ENCODE results near the gene RGL4. TPM values are rescaled to one million over a fixed set of nuclear protein-coding genes. Genes with fewer than 3 reads are reported as not detected.
A peak's percentile ranks its signal among the peaks of the same experiment; 100 is the strongest.

RGL4 gene
- total and polyA plus RNA-seq, 2 of the 13 experiments (the other 11 are each of a cell fraction or from before 2014, with no cell fraction given), result not detected

GRCh38 chr22:23716811-23717801 is 26.3 kb downstream of the RGL4 start (continued):
- TF ChIP-seq, protein P1, sequence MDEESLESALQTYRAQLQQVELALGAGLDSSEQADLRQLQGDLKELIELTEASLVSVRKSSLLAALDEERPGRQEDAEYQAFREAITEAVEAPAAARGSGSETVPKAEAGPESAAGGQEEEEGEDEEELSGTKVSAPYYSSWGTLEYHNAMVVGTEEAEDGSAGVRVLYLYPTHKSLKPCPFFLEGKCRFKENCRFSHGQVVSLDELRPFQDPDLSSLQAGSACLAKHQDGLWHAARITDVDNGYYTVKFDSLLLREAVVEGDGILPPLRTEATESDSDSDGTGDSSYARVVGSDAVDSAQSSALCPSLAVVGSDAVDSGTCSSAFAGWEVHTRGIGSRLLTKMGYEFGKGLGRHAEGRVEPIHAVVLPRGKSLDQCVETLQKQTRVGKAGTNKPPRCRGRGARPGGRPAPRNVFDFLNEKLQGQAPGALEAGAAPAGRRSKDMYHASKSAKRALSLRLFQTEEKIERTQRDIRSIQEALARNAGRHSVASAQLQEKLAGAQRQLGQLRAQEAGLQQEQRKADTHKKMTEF (CRISPR knock-in tag; IDR thresholded peaks at IDR 0.05), result peak; percentile 81
- no peak for TF ChIP-seq ZKSCAN1 (IDR thresholded peaks at IDR 0.05; ENCODE audit: low read length)
- peak; percentile 96 for TF ChIP-seq ZNF883 (CRISPR knock-in tag; IDR thresholded peaks at IDR 0.05; ENCODE audit: not compliant biosample characterization)
- TF ChIP-seq HOXA5 (CRISPR knock-in tag; IDR thresholded peaks at IDR 0.05), result peak; percentile 85; the same call in 1 of the 2 replicates
- 0 out of 2 replicates have a peak, but pooled peaks have one; percentile 37 for TF ChIP-seq CHCHD3 (CRISPR knock-in tag; IDR thresholded peaks at IDR 0.05)
- TF ChIP-seq RFX1 (IDR thresholded peaks at IDR 0.05), result no peak
- TF ChIP-seq HCFC1 (IDR thresholded peaks at IDR 0.05; ENCODE audit: low read depth, low read length), result peak; percentile 79
- no peak for TF ChIP-seq PHB2 (IDR thresholded peaks at IDR 0.05; ENCODE audit: partially characterized antibody)
- no peak for TF ChIP-seq ZNF569 (CRISPR knock-in tag; IDR thresholded peaks at IDR 0.05; ENCODE audit: borderline replicate concordance)
- TF ChIP-seq TAF15 (IDR thresholded peaks at IDR 0.05; ENCODE audit: low read depth, low read length, poor library complexity, severe bottlenecking), result no peak
- no peak; the same call in 1 of the 2 replicates for TF ChIP-seq ZNF30 (CRISPR knock-in tag; IDR thresholded peaks at IDR 0.05)
- TF ChIP-seq PPARG (CRISPR knock-in tag; conservative IDR thresholded peaks at IDR 0.05), result peak; percentile 70; the same call in 1 of the 2 replicates
- TF ChIP-seq ZNF468 (CRISPR knock-in tag; IDR thresholded peaks at IDR 0.05), result no peak
- 0 out of 2 replicates have a peak, but pooled peaks have one; percentile 60 for TF ChIP-seq SMYD3 (CRISPR knock-in tag; IDR thresholded peaks at IDR 0.05)
- peak; percentile 94 for TF ChIP-seq ZNF543 (CRISPR knock-in tag; IDR thresholded peaks at IDR 0.05)
- no peak for TF ChIP-seq FOXK2 (IDR thresholded peaks at IDR 0.05)
- no peak; the same call in 1 of the 2 replicates for TF ChIP-seq ZNF292 (CRISPR knock-in tag; IDR thresholded peaks at IDR 0.05; ENCODE audit: borderline replicate concordance, low read depth)
- no peak for TF ChIP-seq ZNF549 (CRISPR knock-in tag; IDR thresholded peaks at IDR 0.05)
- TF ChIP-seq EZH2 (conservative IDR thresholded peaks at IDR 0.05; ENCODE audit: low read depth, low read length), result no peak
- TF ChIP-seq ZNF792 (CRISPR knock-in tag; IDR thresholded peaks at IDR 0.05), result peak; percentile 49; the same call in 1 of the 2 replicates
- peak; percentile 46; the same call in 1 of the 2 replicates for TF ChIP-seq SP2 (CRISPR knock-in tag; IDR thresholded peaks at IDR 0.05)
- no peak for TF ChIP-seq LRRFIP1 (CRISPR knock-in tag; conservative IDR thresholded peaks at IDR 0.05)
- no peak for TF ChIP-seq NONO (IDR thresholded peaks at IDR 0.05)
- peak; percentile 91 for TF ChIP-seq NONO (CRISPR knock-in tag; conservative IDR thresholded peaks at IDR 0.05)
